Measurements from ENCODE around the gene GNB4.

GRCh38 chr3:179473565-179473964 lies 22.3 kb upstream of the GNB4 start:
- no peak for TF ChIP-seq CTCF (IDR thresholded peaks at IDR 0.05; ENCODE audit: low read length)
- TF ChIP-seq EZH2 (optimal IDR thresholded peaks at IDR 0.05; ENCODE audit: low read depth, low read length): no peak

Measured in MM.1S (cell line).